HG03095 (cell line): ENCODE results near the gene SHC4.

Experiments
- ATAC-seq: cut with Tn5 transposase; IDR thresholded peaks from one replicate; pipeline ENCODE4 v1.9.1; 2021; ENCODE audit warnings: moderate library complexity; ENCODE audit not compliant: unreplicated experiment

The SHC4 gene

GRCh38 chr15:48889925-48890324 is 73.8 kb downstream of the SHC4 start:
- ATAC-seq, result no peak

DNA sequence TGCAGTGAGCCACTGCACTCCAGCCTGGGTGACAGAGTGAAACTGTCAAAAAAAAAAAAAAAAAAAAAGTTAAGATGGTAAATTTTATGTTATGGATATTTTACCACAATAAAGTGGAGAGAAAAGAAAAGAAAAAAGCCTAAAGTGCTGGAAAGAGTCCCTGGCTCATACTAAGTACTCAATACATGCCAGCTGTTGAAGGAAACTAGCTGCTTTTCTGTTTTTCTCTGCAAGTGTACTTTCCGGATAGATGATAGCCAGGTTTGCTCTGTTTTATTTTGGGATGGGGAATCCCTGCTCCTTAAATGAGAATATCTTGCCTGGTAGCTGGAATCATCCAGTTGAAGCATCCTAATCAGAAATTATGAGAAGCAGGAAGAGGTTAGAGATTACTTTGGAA is 74.9 kb downstream of the SHC4 start:
- no peak for ATAC-seq

- ATAC-seq, result no peak
These were observed 75.5 kb downstream of the SHC4 start for GRCh38 chr15:48888191-48888590.

GRCh38 chr15:48887144-48887543 is 76.6 kb downstream of the SHC4 start:
- no peak for ATAC-seq

DNA sequence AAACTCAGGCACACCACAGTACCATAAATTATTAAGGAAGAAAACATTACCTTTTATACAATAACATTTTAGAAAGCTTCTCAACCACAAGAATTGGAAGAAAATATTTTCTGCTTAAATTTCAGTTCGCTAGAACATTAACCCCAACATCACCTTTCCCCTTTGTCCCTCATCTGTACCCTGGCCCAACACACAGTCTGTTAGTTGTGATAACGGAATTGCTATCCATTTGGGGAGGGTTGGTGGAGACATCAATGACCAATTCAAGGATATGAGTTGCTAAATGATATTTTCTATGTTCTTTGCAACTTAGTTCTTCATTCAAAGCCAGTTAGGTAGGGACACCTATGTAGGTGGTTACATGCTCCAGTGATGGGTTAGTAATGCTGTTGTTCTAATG is 80.0 kb downstream of the SHC4 start:
- no peak for ATAC-seq

- no peak for ATAC-seq
These were observed 83.6 kb downstream of the SHC4 start for GRCh38 chr15:48880070-48880634.

DNA sequence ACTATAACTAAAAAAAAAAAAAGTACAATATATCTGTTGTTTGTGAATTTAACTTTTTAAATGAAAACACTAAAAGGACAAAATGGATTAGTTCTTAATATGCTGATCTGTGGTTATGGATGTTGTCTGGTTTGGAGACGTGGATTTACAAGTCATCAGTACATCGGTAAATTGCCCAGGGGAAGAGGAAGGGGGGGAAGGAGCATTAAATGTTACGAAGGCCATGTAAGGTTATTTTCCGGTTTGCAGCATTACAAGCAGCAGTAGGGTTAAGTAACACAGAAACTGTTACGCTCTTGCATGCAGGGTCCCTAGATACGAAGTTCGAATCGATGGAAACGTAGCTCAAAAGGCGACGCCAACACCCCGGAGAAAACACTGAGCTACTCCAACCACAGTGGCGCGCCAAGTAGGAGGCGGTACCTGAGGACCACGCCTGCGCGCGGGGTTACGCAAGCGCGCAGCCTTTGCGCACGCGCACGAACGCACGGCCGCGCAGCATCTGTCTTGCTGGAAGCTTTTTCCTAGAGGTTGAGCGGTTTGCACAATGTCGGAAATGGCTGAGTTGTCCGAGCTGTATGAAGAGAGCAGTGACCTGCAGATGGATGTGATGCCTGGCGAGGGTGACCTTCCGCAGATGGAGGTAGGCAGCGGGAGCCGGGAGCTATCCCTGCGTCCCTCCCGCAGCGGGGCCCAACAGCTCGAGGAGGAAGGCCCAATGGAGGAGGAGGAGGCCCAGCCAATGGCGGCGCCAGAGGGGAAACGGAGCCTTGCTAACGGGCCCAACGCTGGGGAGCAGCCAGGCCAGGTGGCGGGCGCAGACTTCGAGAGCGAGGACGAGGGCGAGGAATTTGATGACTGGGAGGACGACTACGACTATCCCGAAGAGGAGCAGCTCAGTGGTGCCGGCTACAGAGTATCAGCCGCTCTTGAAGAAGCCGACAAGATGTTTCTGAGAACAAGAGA is 85.8 kb downstream of the SHC4 start, which contains the start of gene EID1:
TSS of gene EID1 (plus strand) at position 505 of the 966 bp plus-strand sequence. CDS start at position 548, 43 bp downstream.
- ATAC-seq, result peak; percentile 90

- ATAC-seq, result no peak
These were observed 87.7 kb downstream of the SHC4 start for GRCh38 chr15:48876057-48876456.

GRCh38 chr15:48875241-48875960 is 88.3 kb downstream of the SHC4 start:
- no peak for ATAC-seq

DNA sequence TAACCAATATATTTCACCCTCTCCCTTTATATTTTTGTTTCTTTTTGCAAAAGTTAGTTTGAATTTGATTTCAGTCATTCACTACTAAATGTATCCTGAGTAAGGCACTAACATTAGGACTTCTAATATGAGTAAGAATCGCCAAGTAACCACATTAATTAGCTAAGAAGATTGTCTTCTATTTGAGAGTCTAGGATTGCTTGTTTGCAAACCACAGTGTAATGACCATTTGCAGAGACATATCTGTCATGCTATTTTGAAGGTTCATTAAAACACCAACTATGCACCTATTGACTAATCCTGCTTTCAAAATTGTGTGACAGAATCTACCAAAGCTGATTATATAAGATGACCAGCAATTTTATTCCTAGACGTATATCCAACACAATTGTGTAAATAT is 91.1 kb downstream of the SHC4 start:
- no peak for ATAC-seq

DNA sequence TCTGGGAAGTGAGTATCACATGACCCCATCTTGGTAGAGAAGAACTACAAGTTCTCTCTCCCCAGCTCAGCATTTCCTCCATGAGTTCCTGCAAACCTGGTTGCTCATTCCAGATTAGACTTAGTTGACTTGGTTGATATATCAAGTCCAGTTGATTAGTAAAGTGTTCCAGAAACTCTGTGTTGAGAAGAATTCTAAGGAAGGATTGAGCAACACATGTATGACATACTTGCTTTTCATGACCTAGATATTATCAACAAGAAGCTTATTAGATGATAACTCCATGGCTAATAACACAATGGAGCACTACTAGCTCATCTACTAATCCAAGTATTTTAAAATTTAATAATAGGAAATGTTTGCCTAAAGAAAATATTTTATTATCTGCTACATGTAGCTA is 92.2 kb downstream of the SHC4 start:
- no peak for ATAC-seq

- ATAC-seq, result no peak
These were observed 93.8 kb downstream of the SHC4 start for GRCh38 chr15:48869966-48870365.

DNA sequence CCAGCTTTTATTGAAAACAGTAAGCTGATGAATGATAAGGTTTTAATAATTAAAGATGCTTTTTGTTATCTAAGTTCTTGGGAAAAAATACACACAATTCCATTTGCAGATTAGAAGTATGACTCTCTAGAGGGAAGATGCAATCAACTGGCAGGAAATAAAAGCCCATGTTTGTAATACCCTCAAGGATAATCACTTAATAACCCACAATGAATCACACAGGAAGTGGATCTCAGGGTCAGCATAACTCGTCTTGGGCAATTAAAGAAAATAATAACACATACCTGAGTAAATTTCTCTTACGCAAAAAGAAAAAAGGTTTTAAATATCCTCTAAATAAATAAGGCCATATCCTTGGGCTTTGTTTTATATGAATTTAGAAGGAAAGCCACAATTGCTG is 95.2 kb downstream of the SHC4 start:
- no peak for ATAC-seq

DNA sequence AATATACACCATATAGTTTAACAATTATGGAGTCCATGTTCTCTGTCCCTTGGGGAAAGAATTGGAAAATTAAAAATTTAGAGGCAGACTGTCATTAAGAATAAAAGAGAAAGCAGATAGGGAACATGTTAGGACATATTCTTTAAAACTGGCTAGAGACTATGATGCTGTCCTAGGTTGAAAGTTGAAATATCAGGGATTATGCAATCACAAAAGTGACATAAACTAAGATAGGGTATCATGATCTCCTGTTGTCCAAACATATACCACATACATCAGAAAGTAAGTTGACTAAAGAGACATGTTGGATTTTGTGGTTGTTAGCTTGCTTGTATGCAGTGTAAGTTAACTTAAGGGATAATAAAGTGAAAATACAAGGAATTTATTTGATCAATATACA is 95.7 kb downstream of the SHC4 start:
- no peak for ATAC-seq

DNA sequence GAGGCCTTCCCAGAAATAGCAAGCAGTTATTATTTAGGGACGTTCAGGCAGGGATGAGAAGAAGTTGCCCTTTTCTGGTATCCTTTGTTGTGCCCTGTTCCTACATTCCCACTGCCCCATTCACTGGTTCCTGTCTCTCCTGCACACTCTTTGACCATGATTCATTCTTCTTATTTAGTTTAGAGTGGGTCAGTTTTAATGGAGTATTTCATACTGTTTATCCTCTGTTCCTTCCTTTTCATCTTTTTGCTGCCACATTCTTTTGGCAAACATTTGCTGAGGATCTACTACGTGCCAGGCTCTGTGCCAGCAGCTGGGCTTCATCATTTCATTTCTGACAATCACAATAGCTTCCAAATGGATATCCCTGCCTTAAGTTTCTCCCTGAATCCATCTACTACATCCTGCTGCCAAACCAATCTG is 97.6 kb downstream of the SHC4 start:
- no peak for ATAC-seq

DNA sequence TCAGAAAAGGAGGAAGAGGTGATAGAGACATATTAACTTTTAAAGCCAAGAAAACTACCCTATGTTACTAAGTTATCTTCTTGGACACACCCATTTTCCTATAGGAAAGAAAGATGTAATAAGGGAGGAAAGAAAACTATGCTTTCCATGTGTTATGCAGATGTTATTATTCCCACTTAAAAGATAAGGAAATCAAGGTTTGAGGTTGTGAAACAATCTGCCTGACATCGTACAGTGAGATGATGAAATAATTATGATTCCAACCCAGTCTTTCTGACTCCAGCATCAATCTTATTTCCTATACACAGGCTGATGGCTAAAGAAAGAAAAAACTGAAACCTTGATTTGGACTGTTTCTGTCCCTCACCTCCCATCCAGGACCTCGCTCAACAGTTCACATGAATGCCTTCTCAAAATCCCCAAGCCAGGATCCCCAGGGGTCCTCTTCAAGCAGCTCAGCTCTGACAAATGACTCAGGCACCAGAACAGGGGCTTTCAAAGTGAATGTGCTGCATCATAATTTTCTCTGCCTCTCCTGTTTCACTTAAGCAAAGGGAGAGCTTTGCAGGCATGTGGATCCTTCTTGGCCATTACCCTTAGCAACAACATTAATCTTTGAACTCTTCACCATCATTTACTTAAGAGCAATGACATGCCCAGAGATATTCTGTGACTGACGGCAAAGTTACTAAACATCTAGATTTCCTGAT is 98.2 kb downstream of the SHC4 start:
- ATAC-seq, result no peak

- no peak for ATAC-seq
These were observed 101.0 kb downstream of the SHC4 start for GRCh38 chr15:48862705-48863104.

DNA sequence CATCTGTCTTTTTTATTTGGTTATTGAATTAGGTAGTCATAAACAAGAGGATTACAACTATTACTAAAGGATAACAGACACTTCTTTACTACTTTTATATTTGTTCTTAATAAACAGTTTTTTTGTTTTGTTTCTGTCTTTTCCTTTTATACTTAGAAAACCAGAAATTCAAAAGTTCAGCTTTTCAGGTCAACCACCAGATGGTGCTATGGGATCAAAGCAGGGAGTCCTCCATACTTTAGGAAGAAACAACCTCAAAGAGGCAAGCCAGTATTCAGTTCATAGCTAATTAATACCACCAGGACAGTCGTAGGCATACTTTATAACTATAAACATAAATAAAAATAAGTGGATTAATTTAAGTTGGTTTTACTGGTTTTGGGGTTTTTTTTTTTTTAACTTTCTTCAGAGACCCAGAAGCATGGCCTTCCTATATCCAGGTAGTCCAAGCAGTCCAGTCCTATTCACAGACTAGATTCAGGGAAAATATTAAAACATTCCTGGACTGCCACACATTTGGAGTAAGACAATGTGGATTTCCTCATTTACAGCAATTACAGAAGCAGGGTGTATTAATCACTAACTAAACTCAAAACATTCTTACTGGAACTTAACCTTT is 101.8 kb downstream of the SHC4 start:
- ATAC-seq, result no peak

DNA sequence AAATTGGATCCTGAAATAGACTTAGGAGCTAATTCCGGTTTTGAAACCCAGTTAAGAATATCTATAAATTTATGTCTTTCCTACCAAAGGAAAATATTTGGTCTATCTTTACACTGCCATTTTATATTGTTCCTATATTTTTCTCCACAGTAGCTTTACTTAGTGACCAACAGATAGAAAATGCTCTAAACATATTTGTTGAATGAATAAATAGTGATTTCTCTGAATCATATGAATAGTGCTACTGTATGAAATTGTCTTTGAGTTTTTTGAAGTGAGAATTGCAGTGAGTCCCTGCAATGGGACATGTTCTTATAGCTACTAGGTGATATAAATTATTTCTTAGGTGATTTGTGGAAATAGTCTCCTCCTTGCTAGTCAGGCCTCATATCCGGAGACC is 104.3 kb downstream of the SHC4 start:
- no peak for ATAC-seq

- ATAC-seq, result no peak
These were observed 105.3 kb downstream of the SHC4 start for GRCh38 chr15:48858401-48858800.

DNA sequence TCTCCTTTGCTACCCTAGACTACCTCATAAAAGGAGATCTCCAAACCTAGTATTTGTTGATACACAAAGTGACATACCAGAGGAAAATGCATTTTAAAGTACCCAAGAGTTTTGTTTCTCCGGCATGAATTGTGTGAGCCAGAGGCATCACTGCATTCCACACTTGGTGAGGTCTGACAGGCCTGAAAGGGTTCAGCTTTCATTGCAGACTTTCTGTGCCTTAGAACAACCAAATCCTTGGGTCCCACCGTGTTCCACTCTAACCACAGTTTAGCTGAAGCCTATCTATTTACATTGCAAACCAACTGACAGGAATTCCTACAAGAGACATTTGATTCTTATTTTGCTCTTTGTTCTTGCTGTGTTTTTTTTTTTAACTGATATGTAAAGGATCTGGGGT is 106.8 kb downstream of the SHC4 start:
- ATAC-seq, result no peak
